ENCODE results near the gene MIER2. TPM values are rescaled to one million over a fixed set of nuclear protein-coding genes. Genes with fewer than 3 reads are reported as not detected.

MIER2 gene
- total and polyA plus RNA-seq, 2 donors (not counting 1 experiment from before 2014, with no cell fraction given): 10.5 to 19.7 TPM

DNA sequence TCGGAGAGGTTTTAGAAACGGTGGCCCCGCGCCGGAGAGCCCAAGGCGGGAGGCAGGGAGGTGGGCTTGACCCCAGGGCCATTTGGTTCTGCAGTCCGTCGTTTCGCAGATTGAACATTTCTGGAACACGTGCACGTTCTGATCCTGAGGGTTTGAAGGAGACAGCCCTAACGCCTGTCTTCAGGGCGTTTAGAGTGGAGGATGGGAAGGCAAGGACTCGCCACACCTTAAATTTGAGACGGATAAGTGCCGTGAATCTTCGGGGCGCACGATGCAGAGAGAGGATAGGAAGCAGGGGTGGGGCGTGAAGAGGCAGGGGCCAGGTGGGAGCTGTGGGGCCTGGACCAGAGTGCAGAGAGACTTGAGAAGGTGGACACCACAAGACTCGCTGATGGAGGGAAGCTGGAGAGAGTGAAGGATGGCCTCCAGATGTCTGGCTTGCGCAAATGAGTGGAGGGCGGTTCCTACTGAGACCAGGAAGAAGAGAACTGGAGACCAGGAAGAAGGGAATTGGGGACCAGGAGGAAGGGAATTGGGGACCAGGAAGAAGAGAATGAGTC is 804 bp upstream of the MIER2 start:
- ChIA-PET CTCF (no interaction called here), POLR2A (no interaction called here)
- no peaks in the 10 kb centered on the region for H3K9me3 Mint-ChIP-seq (ENCODE audit: insufficient read depth)
- H3K9ac ChIP-seq (ENCODE audit: low read length): peak overlapping the region; percentile 66
- peak overlapping the region; percentile 85 for H3K4me3 Mint-ChIP-seq
- WGBS (ENCODE audit: insufficient coverage): 71% methylated on average over 23 of the region's 23 CpGs
- peaks cover 40% of the 10 kb centered on the region for H3K4me1 Mint-ChIP-seq
- no peaks in the 10 kb centered on the region for H3K36me3 ChIP-seq (replicated peaks in 1 of 2; ENCODE audit: control extremely low read depth in 1 of 2, control insufficient read depth in 1 of 2, extremely low read depth in 1 of 2, insufficient read depth in 2 of 2, low read length in 1 of 2)
- DNase-seq (no peak), ATAC-seq (ENCODE audit: low read depth) (no peak)
- H2AFZ ChIP-seq (ENCODE audit: insufficient read depth, low read depth, low read length, poor library complexity, severe bottlenecking): peak overlapping the region; percentile 75
- TF ChIP-seq, protein P1, sequence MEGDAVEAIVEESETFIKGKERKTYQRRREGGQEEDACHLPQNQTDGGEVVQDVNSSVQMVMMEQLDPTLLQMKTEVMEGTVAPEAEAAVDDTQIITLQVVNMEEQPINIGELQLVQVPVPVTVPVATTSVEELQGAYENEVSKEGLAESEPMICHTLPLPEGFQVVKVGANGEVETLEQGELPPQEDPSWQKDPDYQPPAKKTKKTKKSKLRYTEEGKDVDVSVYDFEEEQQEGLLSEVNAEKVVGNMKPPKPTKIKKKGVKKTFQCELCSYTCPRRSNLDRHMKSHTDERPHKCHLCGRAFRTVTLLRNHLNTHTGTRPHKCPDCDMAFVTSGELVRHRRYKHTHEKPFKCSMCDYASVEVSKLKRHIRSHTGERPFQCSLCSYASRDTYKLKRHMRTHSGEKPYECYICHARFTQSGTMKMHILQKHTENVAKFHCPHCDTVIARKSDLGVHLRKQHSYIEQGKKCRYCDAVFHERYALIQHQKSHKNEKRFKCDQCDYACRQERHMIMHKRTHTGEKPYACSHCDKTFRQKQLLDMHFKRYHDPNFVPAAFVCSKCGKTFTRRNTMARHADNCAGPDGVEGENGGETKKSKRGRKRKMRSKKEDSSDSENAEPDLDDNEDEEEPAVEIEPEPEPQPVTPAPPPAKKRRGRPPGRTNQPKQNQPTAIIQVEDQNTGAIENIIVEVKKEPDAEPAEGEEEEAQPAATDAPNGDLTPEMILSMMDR (IDR thresholded peaks at IDR 0.05): no peak
- TF ChIP-seq EZH2 (IDR thresholded peaks at IDR 0.05; ENCODE audit: borderline replicate concordance, insufficient read depth, low read depth, low read length, poor library complexity, severe bottlenecking): no peak
- H4K20me1 ChIP-seq (ENCODE audit: control insufficient read depth, insufficient read depth, low read length, poor library complexity, severe bottlenecking): peaks cover 18% of the 10 kb centered on the region
- H3K9me3 ChIP-seq (ENCODE audit: control extremely low read depth in 1 of 3, control insufficient read depth in 2 of 3, insufficient read depth in 1 of 3, low read length in 2 of 3): peaks cover 0 to 7% (median 0%) of the 10 kb centered on the region in 3 donors
- H3K27me3 Mint-ChIP-seq: no peaks in the 10 kb centered on the region
- peak overlapping the region in 4 of 5 experiments; percentile 36 to 69 (median 60) for H3K4me3 ChIP-seq (ENCODE audit: control extremely low read depth in 1 of 5, extremely low read depth in 1 of 5, insufficient read depth in 1 of 5, low read depth in 2 of 5, low read length in 4 of 5)
- H3K27ac ChIP-seq (ENCODE audit: low read length in 2 of 2): no peak overlapping the region
- H3K4me2 ChIP-seq (replicated peaks; ENCODE audit: low read depth, low read length, poor library complexity, severe bottlenecking): peak overlapping the region; percentile 89
- intact Hi-C loops (cut with micrococcal nuclease): loop anchor here (10.0 kb wide), 1 partner anchor 159 kb away; the partner anchor contains the start of gene TPGS1
- peaks cover 20 to 24% of the 10 kb centered on the region in 2 donors for H3K4me1 ChIP-seq (ENCODE audit: control insufficient read depth in 2 of 2, insufficient read depth in 2 of 2, low read length in 2 of 2)
- peak overlapping the region; percentile 50 for H3K27ac Mint-ChIP-seq
- no peaks in the 10 kb centered on the region for H3K27me3 ChIP-seq (replicated peaks in 1 of 4; ENCODE audit: control extremely low read depth in 1 of 4, control insufficient read depth in 3 of 4, insufficient read depth in 4 of 4, low read length in 3 of 4)
- H3K79me2 ChIP-seq (ENCODE audit: control insufficient read depth, insufficient read depth, low read length): peaks cover 29% of the 10 kb centered on the region

DNA sequence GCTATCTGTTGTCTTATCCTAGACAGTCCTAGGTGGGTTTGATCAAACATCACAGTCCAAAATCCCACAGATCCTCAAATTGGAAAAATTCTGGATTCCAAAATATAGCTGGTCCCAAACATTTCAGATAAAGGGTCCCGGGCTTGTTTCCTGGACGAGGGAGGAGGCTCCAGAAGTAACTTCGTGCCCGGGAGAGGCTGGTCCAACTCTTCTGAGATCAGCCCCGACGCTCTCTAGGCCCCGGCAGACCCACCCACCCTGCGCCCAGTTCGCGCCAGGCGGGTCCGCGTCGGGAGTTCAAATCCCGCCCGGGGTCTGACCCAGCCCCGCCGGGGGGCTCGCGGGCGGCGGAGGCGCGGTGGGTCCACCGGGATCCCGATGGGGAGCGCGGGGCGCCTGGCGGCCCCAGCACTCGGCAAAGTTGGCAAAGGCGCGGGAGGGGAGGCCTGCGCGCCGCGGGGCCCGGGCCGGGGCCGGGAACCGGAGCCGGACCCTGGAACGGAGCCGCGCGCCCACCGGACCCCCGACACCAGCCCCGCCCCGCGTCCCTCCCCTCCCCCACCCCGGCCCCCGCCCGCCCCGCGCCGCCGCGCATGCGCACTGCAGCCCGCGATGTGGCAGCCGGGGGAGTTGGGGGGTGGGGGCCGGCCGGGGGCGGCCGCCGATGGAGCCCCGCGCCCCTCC is 513 bp downstream of the MIER2 start:
- Mint-ChIP-seq H3K27ac (peak overlapping the region; percentile 32), H3K4me3 (peak overlapping the region; percentile 77), H3K27me3 (no peaks in the 10 kb centered on the region), H3K9me3 (ENCODE audit: insufficient read depth) (no peaks in the 10 kb centered on the region), H3K4me1 (peaks cover 42% of the 10 kb centered on the region)
- POLR2A ChIA-PET: interaction anchor here (0.5 kb wide), 1 partner anchor 290 kb away, joined by 6 read pairs; no protein-coding TSS in a partner anchor
- Histone ChIP-seq H3K36me3 (replicated peaks in 1 of 2; ENCODE audit: control extremely low read depth in 1 of 2, control insufficient read depth in 1 of 2, extremely low read depth in 1 of 2, insufficient read depth in 2 of 2, low read length in 1 of 2) (no peaks in the 10 kb centered on the region), H3K4me2 (replicated peaks; ENCODE audit: low read depth, low read length, poor library complexity, severe bottlenecking) (peak overlapping the region; percentile 89), H3K79me2 (ENCODE audit: control insufficient read depth, insufficient read depth, low read length) (peaks cover 29% of the 10 kb centered on the region), H3K27ac (ENCODE audit: low read length in 2 of 2) (peak overlapping the region in 1 of 2 donors; percentile 50), H3K27me3 (replicated peaks in 1 of 4; ENCODE audit: control extremely low read depth in 1 of 4, control insufficient read depth in 3 of 4, insufficient read depth in 4 of 4, low read length in 3 of 4) (no peaks in the 10 kb centered on the region), H4K20me1 (ENCODE audit: control insufficient read depth, insufficient read depth, low read length, poor library complexity, severe bottlenecking) (peaks cover 18% of the 10 kb centered on the region), H3K9me3 (ENCODE audit: control extremely low read depth in 1 of 3, control insufficient read depth in 2 of 3, insufficient read depth in 1 of 3, low read length in 2 of 3) (peaks cover 0 to 7% (median 0%) of the 10 kb centered on the region in 3 donors), H3K4me3 (ENCODE audit: control extremely low read depth in 1 of 5, extremely low read depth in 1 of 5, insufficient read depth in 1 of 5, low read depth in 2 of 5, low read length in 4 of 5) (peak overlapping the region; percentile 40 to 69 (median 61)), H3K9ac (ENCODE audit: low read length) (peak overlapping the region; percentile 64), H2AFZ (ENCODE audit: insufficient read depth, low read depth, low read length, poor library complexity, severe bottlenecking) (peak overlapping the region; percentile 75), H3K4me1 (ENCODE audit: control insufficient read depth in 2 of 2, insufficient read depth in 2 of 2, low read length in 2 of 2) (peaks cover 20 to 24% of the 10 kb centered on the region in 2 donors)
- peak; percentile 52 for ATAC-seq (ENCODE audit: low read depth)
- CTCF ChIA-PET: no interaction called here
- 1% methylated on average over 47 of the region's 70 CpGs for WGBS (ENCODE audit: insufficient coverage)
- TF ChIP-seq, protein P1 (IDR thresholded peaks at IDR 0.05): no peak
- no peak for TF ChIP-seq EZH2 (IDR thresholded peaks at IDR 0.05; ENCODE audit: borderline replicate concordance, insufficient read depth, low read depth, low read length, poor library complexity, severe bottlenecking)
- DNase-seq: no peak
- intact Hi-C loops (cut with micrococcal nuclease): loop anchor here (10.0 kb wide), 1 partner anchor 161 kb away; the partner anchor contains the start of gene TPGS1

Data from B cell (primary cell).